CD14-positive monocyte (primary cell): ENCODE measurements around the gene PSMD13. TPM values are rescaled to one million over a fixed set of nuclear protein-coding genes. Genes with fewer than 3 reads are reported as not detected.

Experiments used
- DNase-seq, 3 donors: peaks; one replicate each; pipeline ENCODE4 v3.0.0-alpha.2; 2011 to 2022
- H2AFZ ChIP-seq: 2 replicates; pipeline ENCODE4 v1.6.0; 2012; ENCODE audit warnings: mild to moderate bottlenecking, low read depth, low read length, inconsistent platforms; ENCODE audit not compliant: insufficient read depth, poor library complexity, severe bottlenecking
- H3K27ac ChIP-seq, 2 donors: 1 replicate in 1 of 2; 2 replicates in 1 of 2; pipeline ENCODE4 v1.5.1; 2012 to 2013; ENCODE audit warnings: low read length in 2 of 2, control low read depth in 1 of 2, inconsistent platforms in 1 of 2, low read depth in 1 of 2, mild to moderate bottlenecking in 1 of 2
- H3K27me3 ChIP-seq, 2 donors: one replicate each; pipeline versions ENCODE4 v1.6.0 to v1.6.1; 2011 to 2013; ENCODE audit warnings: low read length in 2 of 2; ENCODE audit not compliant: control insufficient read depth in 2 of 2, insufficient read depth in 2 of 2
- H3K36me3 ChIP-seq, 2 donors: replicated peaks in 1 of 2; 1 replicate in 1 of 2; 2 replicates in 1 of 2; pipeline versions ENCODE4 v1.5.1 to v1.6.1; 2012 to 2013; ENCODE audit warnings: low read length in 2 of 2, control low read depth in 1 of 2, inconsistent platforms in 1 of 2, mild to moderate bottlenecking in 1 of 2; ENCODE audit not compliant: insufficient read depth in 2 of 2, control insufficient read depth in 1 of 2
- H3K4me1 ChIP-seq, 2 donors: 1 replicate in 1 of 2; 2 replicates in 1 of 2; pipeline versions ENCODE4 v1.5.1 to v1.6.1; 2012 to 2013; ENCODE audit warnings: low read length in 2 of 2, control low read depth in 1 of 2, inconsistent platforms in 1 of 2, mild to moderate bottlenecking in 1 of 2, moderate library complexity in 1 of 2; ENCODE audit not compliant: insufficient read depth in 2 of 2, control insufficient read depth in 1 of 2
- H3K4me2 ChIP-seq: replicated peaks from 2 replicates; pipeline ENCODE3; 2012; ENCODE audit warnings: low read length, moderate library complexity, mild to moderate bottlenecking; ENCODE audit not compliant: poor library complexity, severe bottlenecking; ENCODE audit errors: extremely low read depth
- H3K4me3 ChIP-seq, 3 experiments: fragments of 200-600 bp in 1 of 3; sonication (generic) in 1 of 3; replicated peaks in 1 of 3; 1 replicate in 2 of 3; 2 replicates in 1 of 3; pipeline ENCODE4 v1.5.1; 2011 to 2013; ENCODE audit warnings: low read length in 3 of 3, mild to moderate bottlenecking in 3 of 3, control low read depth in 2 of 3, low read depth in 2 of 3, inconsistent platforms in 1 of 3, moderate library complexity in 1 of 3
- H3K79me2 ChIP-seq: 2 replicates; pipeline ENCODE4 v1.6.0; 2012; ENCODE audit warnings: mild to moderate bottlenecking, control low read depth, inconsistent platforms, low read length, moderate library complexity; ENCODE audit not compliant: insufficient read depth
- H3K9ac ChIP-seq: 2 replicates; pipeline ENCODE4 v1.6.0; 2017; ENCODE audit warnings: low read length, mild to moderate bottlenecking; ENCODE audit not compliant: insufficient read depth, poor library complexity, severe bottlenecking
- H3K9me3 ChIP-seq, 2 donors: replicated peaks in 1 of 2; 1 replicate in 1 of 2; 2 replicates in 1 of 2; pipeline versions ENCODE4 v1.5.1 to v1.6.1; 2012 to 2013; ENCODE audit warnings: low read length in 2 of 2, control low read depth in 1 of 2; ENCODE audit not compliant: control insufficient read depth in 1 of 2, insufficient read depth in 1 of 2
- H4K20me1 ChIP-seq: 2 replicates; pipeline ENCODE4 v1.6.0; 2012; ENCODE audit warnings: mild to moderate bottlenecking, low read length, control low read depth, moderate library complexity; ENCODE audit not compliant: insufficient read depth
- H3K27ac Mint-ChIP-seq, 7 donors: one replicate each; pipeline ENCODE4 v1.8.0; 2020; ENCODE audit warnings: mild to moderate bottlenecking in 7 of 7, mixed read lengths in 7 of 7, moderate library complexity in 6 of 7, inconsistent platforms in 2 of 7
- H3K27me3 Mint-ChIP-seq, 3 donors: one replicate each; pipeline ENCODE4 v1.8.0; 2021 to 2022; ENCODE audit warnings: low read depth in 3 of 3, mild to moderate bottlenecking in 3 of 3, mixed read lengths in 3 of 3, moderate library complexity in 3 of 3, inconsistent platforms in 1 of 3
- H3K36me3 Mint-ChIP-seq, 2 donors: one replicate each; pipeline ENCODE4 v1.8.0; 2020; ENCODE audit warnings: mixed read lengths in 2 of 2, inconsistent platforms in 1 of 2, mild to moderate bottlenecking in 1 of 2
- H3K4me1 Mint-ChIP-seq: one replicate; pipeline ENCODE4 v1.8.0; 2020; ENCODE audit warnings: mild to moderate bottlenecking, mixed read lengths
- H3K4me3 Mint-ChIP-seq, 2 donors: one replicate each; pipeline ENCODE4 v1.8.0; 2020; ENCODE audit warnings: mild to moderate bottlenecking in 2 of 2, mixed read lengths in 2 of 2, moderate library complexity in 1 of 2
- H3K9me3 Mint-ChIP-seq, 7 donors: one replicate each; pipeline ENCODE4 v1.8.0; 2020 to 2022; ENCODE audit warnings: mixed read lengths in 7 of 7, mild to moderate bottlenecking in 6 of 7, moderate library complexity in 6 of 7, inconsistent platforms in 2 of 7
- CTCF ChIP-seq: fragments of 200-600 bp; IDR thresholded peaks from one replicate; pipeline ENCODE4 v1.8.0; 2022; ENCODE audit warnings: antibody characterized with exemption, mild to moderate bottlenecking
- WGBS: methylation state at CpG from one replicate; pipeline ENCODE4 v1.1.5; 2013; ENCODE audit warnings: missing lambda C conversion rate; ENCODE audit not compliant: insufficient coverage; 5-methylcytosine and 5-hydroxymethylcytosine counted together
- intact Hi-C, 2 donors: fragments of 100-400 bp; cut with micrococcal nuclease; formaldehyde crosslinking; loops; one replicate each; pipeline versions ENCODE4 v1.15.0 to v1.15.1; 2023
- polyA plus RNA-seq, 3 donors: library from polyadenylated mRNA; depleted of rRNA in 1 of 3; unstranded in 2 of 3; stranded (reverse) in 1 of 3; fragments of 300-500 nt in 2 of 3; fragments of >200 nt in 1 of 3; fragmentation: Illumina TruSeq in 2 of 3; gene quantifications; 1 replicate in 2 of 3; 2 replicates in 1 of 3; pipeline ENCODE4 v1.2.3, GENCODE V29; 2012 to 2021

The PSMD13 gene
- polyA plus RNA-seq, 3 donors = 136 to 272 (median 218) TPM

- intact Hi-C loops = no loop called here
- H3K9me3 Mint-ChIP-seq = no peaks in the 10 kb centered on the region
- Histone ChIP-seq H3K4me2 (no peak overlapping the region), H3K9me3 (no peaks in the 10 kb centered on the region), H3K27me3 (no peaks in the 10 kb centered on the region), H3K9ac (no peak overlapping the region), H4K20me1 (peaks cover 28% of the 10 kb centered on the region), H3K27ac (no peak overlapping the region), H2AFZ (no peak overlapping the region), H3K4me3 (no peak overlapping the region), H3K36me3 (peaks cover 81 to 98% of the 10 kb centered on the region in 2 donors), H3K4me1 (no peaks in the 10 kb centered on the region), H3K79me2 (peaks cover 23% of the 10 kb centered on the region)
- H3K4me1 Mint-ChIP-seq = peaks cover 2% of the 10 kb centered on the region
- DNase-seq = no peak
- H3K36me3 Mint-ChIP-seq = peaks cover 85 to 93% of the 10 kb centered on the region in 2 donors
- H3K27ac Mint-ChIP-seq = no peak overlapping the region
- no peak for TF ChIP-seq CTCF
- WGBS = no CpG with 5 or more reads among the region's 2 CpGs
- H3K27me3 Mint-ChIP-seq = peaks cover 0 to 2% (median 0%) of the 10 kb centered on the region in 3 donors
- no peak overlapping the region for H3K4me3 Mint-ChIP-seq
These were observed 7.6 kb downstream of the PSMD13 start for GRCh38 chr11:244376-244775.

GRCh38 chr11:249062-249461 is 12.3 kb downstream of the PSMD13 start:
- Mint-ChIP-seq H3K36me3 (peaks cover 90 to 98% of the 10 kb centered on the region in 2 donors), H3K27me3 (peaks cover 0 to 2% (median 0%) of the 10 kb centered on the region in 3 donors), H3K4me3 (no peak overlapping the region), H3K27ac (peak overlapping the region in 1 of 7 donors; percentile 10), H3K4me1 (no peaks in the 10 kb centered on the region), H3K9me3 (no peaks in the 10 kb centered on the region)
- H3K27me3 ChIP-seq = no peaks in the 10 kb centered on the region
- peaks cover 96 to 97% of the 10 kb centered on the region in 2 donors for H3K36me3 ChIP-seq
- H3K79me2 ChIP-seq = no peaks in the 10 kb centered on the region
- no peak for TF ChIP-seq CTCF
- no peak overlapping the region for H3K9ac ChIP-seq
- 94% methylated on average over 7 of the region's 8 CpGs for WGBS
- DNase-seq = no peak
- no peak overlapping the region for H3K4me2 ChIP-seq
- no peak overlapping the region for H3K4me3 ChIP-seq
- peaks cover 9% of the 10 kb centered on the region for H4K20me1 ChIP-seq
- H3K9me3 ChIP-seq = no peaks in the 10 kb centered on the region
- H3K27ac ChIP-seq = no peak overlapping the region
- intact Hi-C loops = no loop called here
- no peak overlapping the region for H2AFZ ChIP-seq
- H3K4me1 ChIP-seq = no peaks in the 10 kb centered on the region
